SK-N-SH (cell line): ENCODE measurements around the gene AP2A1.

Source experiments
- FOXJ3 ChIP-seq: sonication (generic); formaldehyde crosslinking; IDR thresholded peaks from 2 replicates; pipeline ENCODE4 v1.5.1; 2020; ENCODE audit warnings: mild to moderate bottlenecking, missing genetic modification reagents
- FOXM1 ChIP-seq: IDR thresholded peaks from 2 replicates; pipeline ENCODE4 v1.4.0; 2012; ENCODE audit warnings: low read depth, mild to moderate bottlenecking
- POLR2AphosphoS5 ChIP-seq: IDR thresholded peaks from 2 replicates; pipeline ENCODE4 v1.6.1; 2012; ENCODE audit warnings: low read depth, low read length

DNA sequence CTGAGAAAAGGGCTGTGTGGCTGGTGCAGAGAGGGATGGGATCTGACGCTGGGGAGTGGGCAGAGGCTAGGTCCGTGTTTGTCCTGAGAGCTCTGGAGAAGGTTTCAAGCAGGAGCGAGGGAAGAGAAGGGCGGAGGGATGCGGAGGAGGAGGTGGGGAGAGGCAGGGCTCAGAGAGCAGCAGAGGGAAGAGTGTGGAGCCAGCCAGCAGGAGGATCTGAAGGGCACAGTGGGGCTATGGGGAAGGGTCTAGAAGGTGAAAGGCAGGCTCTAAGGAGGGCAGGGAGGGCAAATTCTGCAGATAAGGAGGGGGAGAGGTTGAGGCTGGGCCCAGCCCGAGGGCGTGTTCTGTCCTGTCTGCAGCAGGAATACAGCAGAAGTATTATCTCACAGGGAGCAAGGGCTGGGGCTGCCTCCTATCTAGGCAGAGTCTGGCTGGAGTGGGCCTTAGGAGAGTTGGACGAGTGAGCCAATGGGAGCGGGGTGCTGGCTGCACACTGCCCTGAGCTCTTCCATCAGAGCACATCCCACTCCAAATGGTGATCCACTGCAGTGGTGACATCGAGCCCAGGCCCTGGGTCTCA is 6.1 kb downstream of the AP2A1 start:
- TF ChIP-seq FOXM1 (no peak), FOXJ3 (no peak), POLR2AphosphoS5 (no peak)
